Measurements from ENCODE around the gene TASL. TPM values are rescaled to one million over a fixed set of nuclear protein-coding genes. Genes with fewer than 3 reads are reported as not detected.

TASL gene
- total RNA-seq, 2 donors from 2014 or later = not detected

GRCh38 chrX:30530606-30531005 is 47.0 kb downstream of the TASL start:
- Histone ChIP-seq H3K4me1 (ENCODE audit: control insufficient read depth, insufficient read depth, low read length) (no peaks in the 10 kb centered on the region), H3K36me3 (ENCODE audit: control insufficient read depth, insufficient read depth, low read length) (no peaks in the 10 kb centered on the region), H3K9me3 (ENCODE audit: control insufficient read depth, low read length) (no peaks in the 10 kb centered on the region), H3K27ac (ENCODE audit: low read depth, low read length) (no peak overlapping the region), H3K27me3 (ENCODE audit: control insufficient read depth, insufficient read depth, low read length, poor library complexity, severe bottlenecking) (no peaks in the 10 kb centered on the region), H3K4me3 (ENCODE audit: low read length) (no peak overlapping the region), H3K9ac (ENCODE audit: extremely low read depth, low read length, poor library complexity, severe bottlenecking) (no peak overlapping the region)
- Mint-ChIP-seq H3K36me3 (ENCODE audit: low read depth) (peaks cover 2% of the 10 kb centered on the region), H3K27me3 (ENCODE audit: insufficient read depth) (no peaks in the 10 kb centered on the region), H3K27ac (no peak overlapping the region), H3K4me3 (no peak overlapping the region), H3K4me1 (peaks cover 4% of the 10 kb centered on the region), H3K9me3 (peaks cover 20% of the 10 kb centered on the region)
- TF ChIP-seq CTCF (conservative IDR thresholded peaks at IDR 0.05) = no peak
- no peak for DNase-seq
- WGBS, 2 experiments (ENCODE audit: insufficient coverage in 1 of 2, insufficient read length in 1 of 2) = 88% methylated on average over 1 of the region's 3 CpGs; no CpG with 5 or more reads in 1 of the 2 experiments

- H3K9ac ChIP-seq (ENCODE audit: extremely low read depth, low read length, poor library complexity, severe bottlenecking) = no peak overlapping the region
- Mint-ChIP-seq H3K27ac (no peak overlapping the region), H3K4me1 (no peaks in the 10 kb centered on the region), H3K4me3 (no peak overlapping the region), H3K27me3 (ENCODE audit: insufficient read depth) (no peaks in the 10 kb centered on the region), H3K36me3 (ENCODE audit: low read depth) (peaks cover 2% of the 10 kb centered on the region), H3K9me3 (peaks cover 22% of the 10 kb centered on the region)
- H3K36me3 ChIP-seq (ENCODE audit: control insufficient read depth, insufficient read depth, low read length) = no peaks in the 10 kb centered on the region
- no peak overlapping the region for H3K4me3 ChIP-seq (ENCODE audit: low read length)
- no peak for TF ChIP-seq CTCF (conservative IDR thresholded peaks at IDR 0.05)
- WGBS, 2 experiments (ENCODE audit: insufficient coverage in 1 of 2, insufficient read length in 1 of 2) = 98% methylated on average over 3 of the region's 4 CpGs; no CpG with 5 or more reads in 1 of the 2 experiments
- no peaks in the 10 kb centered on the region for H3K27me3 ChIP-seq (ENCODE audit: control insufficient read depth, insufficient read depth, low read length, poor library complexity, severe bottlenecking)
- DNase-seq = no peak
- H3K4me1 ChIP-seq (ENCODE audit: control insufficient read depth, insufficient read depth, low read length) = no peaks in the 10 kb centered on the region
- no peak overlapping the region for H3K27ac ChIP-seq (ENCODE audit: low read depth, low read length)
- H3K9me3 ChIP-seq (ENCODE audit: control insufficient read depth, low read length) = no peaks in the 10 kb centered on the region
These were observed 51.8 kb downstream of the TASL start for GRCh38 chrX:30525732-30526131.

- Mint-ChIP-seq H3K4me1 (peaks cover 6% of the 10 kb centered on the region), H3K27me3 (ENCODE audit: insufficient read depth) (no peaks in the 10 kb centered on the region), H3K36me3 (ENCODE audit: low read depth) (no peaks in the 10 kb centered on the region), H3K4me3 (no peak overlapping the region), H3K27ac (no peak overlapping the region), H3K9me3 (peaks cover 5% of the 10 kb centered on the region)
- Histone ChIP-seq H3K27me3 (ENCODE audit: control insufficient read depth, insufficient read depth, low read length, poor library complexity, severe bottlenecking) (no peaks in the 10 kb centered on the region), H3K4me3 (ENCODE audit: low read length) (no peak overlapping the region), H3K27ac (ENCODE audit: low read depth, low read length) (no peak overlapping the region), H3K9me3 (ENCODE audit: control insufficient read depth, low read length) (no peaks in the 10 kb centered on the region), H3K4me1 (ENCODE audit: control insufficient read depth, insufficient read depth, low read length) (no peaks in the 10 kb centered on the region), H3K36me3 (ENCODE audit: control insufficient read depth, insufficient read depth, low read length) (no peaks in the 10 kb centered on the region), H3K9ac (ENCODE audit: extremely low read depth, low read length, poor library complexity, severe bottlenecking) (no peak overlapping the region)
- TF ChIP-seq CTCF (conservative IDR thresholded peaks at IDR 0.05) = no peak
- WGBS, 2 experiments (ENCODE audit: insufficient coverage in 1 of 2, insufficient read length in 1 of 2) = 75 to 91% methylated on average over 2 to 4 of the region's 4 CpGs
- DNase-seq = no peak
These were observed 56.0 kb downstream of the TASL start for GRCh38 chrX:30521440-30522182.

All from endodermal cell (in vitro differentiated cells).